HEK293 (cell line): ENCODE results near the gene CLCF1.

Experiments used
- CTCF ChIA-PET: fragments of 350-600 bp; formaldehyde crosslinking; extraction: SDS; loops from one replicate; lab custom pipeline; 2021; ENCODE audit warnings: antibody characterized with exemption; lab: Yijun Ruan, JAX
- POLR2A ChIA-PET: fragments of 300-600 bp; formaldehyde crosslinking; extraction: SDS; loops from one replicate; lab custom pipeline; 2020; ENCODE audit warnings: antibody characterized with exemption, inconsistent platforms; lab: Yijun Ruan, JAX
- H3K27ac ChIP-seq: fragments of 200-500 bp; sonication (Bioruptor generic); 2 replicates; pipeline ENCODE4 v1.5.1; 2014; ENCODE audit warnings: low read depth, low read length, control low read depth, inconsistent platforms; ENCODE audit errors: extremely low read depth
- H3K36me3 ChIP-seq, 2 experiments: fragments of 200-500 bp in 1 of 2; sonication (Bioruptor generic) in 1 of 2; 1 replicate in 1 of 2; 2 replicates in 1 of 2; pipeline ENCODE4 v1.5.1; 2014 to 2017; ENCODE audit warnings: inconsistent platforms in 2 of 2, low read length in 2 of 2; ENCODE audit not compliant: control insufficient read depth in 2 of 2, insufficient read depth in 1 of 2
- H3K4me1 ChIP-seq: fragments of 200-500 bp; sonication (Bioruptor generic); 2 replicates; pipeline ENCODE4 v1.5.1; 2014; ENCODE audit warnings: mild to moderate bottlenecking, low read length, inconsistent platforms; ENCODE audit not compliant: control insufficient read depth, insufficient read depth
- H3K4me3 ChIP-seq: 2 replicates; pipeline ENCODE4 v1.5.1; 2011; ENCODE audit warnings: low read depth, mild to moderate bottlenecking, control low read depth, low read length, moderate library complexity
- H3K9me3 ChIP-seq: fragments of 200-500 bp; sonication (Bioruptor generic); 2 replicates; pipeline ENCODE4 v1.5.1; 2014; ENCODE audit warnings: low read depth, low read length, inconsistent platforms; ENCODE audit not compliant: control insufficient read depth, insufficient read depth
- EGR2 ChIP-seq: fragments of 450-650 bp; formaldehyde crosslinking; IDR thresholded peaks from 2 replicates; pipeline ENCODE4 v1.5.1; 2016; ENCODE audit warnings: low read depth, missing biosample characterization, missing genetic modification characterization
- GLIS1 ChIP-seq: fragments of 450-650 bp; formaldehyde crosslinking; IDR thresholded peaks from 2 replicates; pipeline ENCODE4 v1.5.1; 2016; ENCODE audit warnings: missing biosample characterization, missing genetic modification characterization
- GLIS2 ChIP-seq: fragments of 450-650 bp; formaldehyde crosslinking; IDR thresholded peaks from 2 replicates; pipeline ENCODE4 v1.5.1; 2016; ENCODE audit warnings: missing biosample characterization, missing genetic modification characterization
- ZFHX2 ChIP-seq: fragments of 450-650 bp; formaldehyde crosslinking; conservative IDR thresholded peaks from 2 replicates; pipeline ENCODE4 v1.5.1; 2016; ENCODE audit warnings: missing biosample characterization, missing genetic modification characterization
- ZIC2 ChIP-seq: fragments of 450-650 bp; formaldehyde crosslinking; IDR thresholded peaks from 2 replicates; pipeline ENCODE4 v1.5.1; 2016; ENCODE audit warnings: missing biosample characterization, missing genetic modification characterization
- ZNF121 ChIP-seq: fragments of 450-650 bp; formaldehyde crosslinking; IDR thresholded peaks from 2 replicates; pipeline ENCODE4 v1.5.1; 2016; ENCODE audit warnings: missing biosample characterization, missing genetic modification characterization
- ZNF19 ChIP-seq: fragments of 450-650 bp; formaldehyde crosslinking; IDR thresholded peaks from 2 replicates; pipeline ENCODE4; 2016; ENCODE audit warnings: missing biosample characterization, missing genetic modification characterization, low read depth
- ZNF670 ChIP-seq: fragments of 450-650 bp; formaldehyde crosslinking; IDR thresholded peaks from 2 replicates; pipeline ENCODE4 v1.5.1; 2016; ENCODE audit warnings: missing biosample characterization, missing genetic modification characterization, low read depth
- ZSCAN30 ChIP-seq: fragments of 450-650 bp; IDR thresholded peaks from 2 replicates; pipeline ENCODE4 v1.5.1; 2018; ENCODE audit warnings: missing biosample characterization, mild to moderate bottlenecking, missing genetic modification characterization, moderate library complexity
- TF ChIP-seq, protein P1 (sequence below): fragments of 450-650 bp; formaldehyde crosslinking; IDR thresholded peaks from 2 replicates; pipeline ENCODE4 v1.5.1; 2016; ENCODE audit warnings: missing biosample characterization, missing genetic modification characterization
- TF ChIP-seq, protein P2 (sequence below): fragments of 450-650 bp; formaldehyde crosslinking; IDR thresholded peaks from 2 replicates; pipeline ENCODE4 v1.5.1; 2016; ENCODE audit warnings: missing biosample characterization, missing genetic modification characterization
- TF ChIP-seq, protein P3 (sequence below): fragments of 450-650 bp; formaldehyde crosslinking; IDR thresholded peaks from 2 replicates; pipeline ENCODE4 v1.5.1; 2016; ENCODE audit warnings: missing biosample characterization, missing genetic modification characterization, borderline replicate concordance

Gene CLCF1

DNA sequence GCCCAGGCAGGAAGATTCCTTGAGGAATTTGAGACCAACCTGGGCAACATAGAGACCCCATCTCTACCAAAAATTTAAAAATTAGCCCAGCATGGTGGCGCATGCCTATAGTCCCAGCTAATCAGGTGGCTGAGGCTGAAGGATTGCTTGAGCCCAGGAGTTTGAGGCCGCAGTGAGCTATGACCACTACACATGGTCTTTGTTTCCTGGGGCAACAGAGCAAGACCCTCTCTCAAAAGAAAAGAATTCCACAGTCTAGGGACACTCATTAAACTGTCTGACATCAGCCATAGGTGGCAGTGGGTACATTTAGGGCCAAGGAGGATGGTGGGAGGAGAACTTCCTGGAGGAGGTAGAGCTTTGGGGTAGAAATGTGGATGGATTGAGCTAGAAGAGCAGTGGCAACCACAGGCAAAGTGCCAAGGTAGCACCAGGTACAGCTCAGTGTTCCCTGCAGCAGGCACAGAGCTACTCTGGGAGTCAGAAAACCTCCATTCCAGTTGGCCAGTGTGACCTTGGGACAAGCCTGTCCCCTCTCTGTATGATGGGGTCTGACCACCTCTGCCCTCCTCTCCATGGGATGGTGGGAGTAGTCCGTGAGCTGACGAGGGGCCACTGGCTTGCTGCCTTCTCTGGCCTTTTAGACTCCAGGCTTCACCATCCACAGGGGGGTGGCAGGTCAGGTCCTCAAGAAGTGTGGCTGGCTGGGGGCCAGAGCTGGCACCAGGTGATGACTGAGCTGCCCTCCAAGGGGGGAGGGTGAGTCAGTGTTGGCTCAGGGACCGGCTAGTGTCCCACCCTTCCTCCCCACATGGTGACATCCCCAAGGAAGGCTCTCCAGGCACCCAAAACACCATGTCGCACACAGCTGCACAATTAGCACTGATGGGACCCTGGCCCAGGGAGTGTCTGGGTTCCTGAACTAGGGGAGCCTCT, 3.7 kb upstream of the CLCF1 start:
- Histone ChIP-seq H3K9me3 (no peaks in the 10 kb centered on the region), H3K4me3 (no peak overlapping the region), H3K36me3 (no peaks in the 10 kb centered on the region), H3K4me1 (peaks cover 3% of the 10 kb centered on the region; the same call in 1 of the 2 replicates), H3K27ac (no peak overlapping the region)
- ChIA-PET POLR2A (interaction anchor here (0.8 kb wide), 1 partner anchor 26 kb away, joined by 3 read pairs; no protein-coding TSS in a partner anchor), CTCF (interaction anchor here (0.6 to 30.4 kb wide), 4 partner anchors 4 to 31 kb away, joined by 3 to 898 read pairs (median 454); partner anchors contain the start of genes CLCF1, POLD4 and RAD9A)
- 0 out of 2 replicates have a peak, but pooled peaks have one; percentile 16 for TF ChIP-seq ZIC2 (tag by site-specific recombination)
- TF ChIP-seq ZSCAN30 (tag by site-specific recombination): no peak
- TF ChIP-seq, protein P1, sequence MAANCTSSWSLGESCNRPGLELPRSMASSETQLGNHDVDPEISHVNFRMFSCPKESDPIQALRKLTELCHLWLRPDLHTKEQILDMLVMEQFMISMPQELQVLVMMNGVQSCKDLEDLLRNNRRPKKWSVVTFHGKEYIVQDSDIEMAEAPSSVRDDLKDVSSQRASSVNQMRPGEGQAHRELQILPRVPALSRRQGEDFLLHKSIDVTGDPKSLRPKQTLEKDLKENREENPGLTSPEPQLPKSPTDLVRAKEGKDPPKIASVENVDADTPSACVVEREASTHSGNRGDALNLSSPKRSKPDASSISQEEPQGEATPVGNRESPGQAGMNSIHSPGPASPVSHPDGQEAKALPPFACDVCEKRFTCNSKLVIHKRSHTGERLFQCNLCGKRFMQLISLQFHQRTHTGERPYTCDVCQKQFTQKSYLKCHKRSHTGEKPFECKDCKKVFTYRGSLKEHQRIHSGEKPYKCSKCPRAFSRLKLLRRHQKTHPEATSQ (tag by site-specific recombination): no peak
- peak; percentile 44 for TF ChIP-seq GLIS1 (tag by site-specific recombination)
- peak; percentile 28 for TF ChIP-seq ZFHX2 (tag by site-specific recombination)
- TF ChIP-seq ZNF121 (tag by site-specific recombination): 0 out of 2 replicates have a peak, but pooled peaks have one; percentile 54
- TF ChIP-seq, protein P2, sequence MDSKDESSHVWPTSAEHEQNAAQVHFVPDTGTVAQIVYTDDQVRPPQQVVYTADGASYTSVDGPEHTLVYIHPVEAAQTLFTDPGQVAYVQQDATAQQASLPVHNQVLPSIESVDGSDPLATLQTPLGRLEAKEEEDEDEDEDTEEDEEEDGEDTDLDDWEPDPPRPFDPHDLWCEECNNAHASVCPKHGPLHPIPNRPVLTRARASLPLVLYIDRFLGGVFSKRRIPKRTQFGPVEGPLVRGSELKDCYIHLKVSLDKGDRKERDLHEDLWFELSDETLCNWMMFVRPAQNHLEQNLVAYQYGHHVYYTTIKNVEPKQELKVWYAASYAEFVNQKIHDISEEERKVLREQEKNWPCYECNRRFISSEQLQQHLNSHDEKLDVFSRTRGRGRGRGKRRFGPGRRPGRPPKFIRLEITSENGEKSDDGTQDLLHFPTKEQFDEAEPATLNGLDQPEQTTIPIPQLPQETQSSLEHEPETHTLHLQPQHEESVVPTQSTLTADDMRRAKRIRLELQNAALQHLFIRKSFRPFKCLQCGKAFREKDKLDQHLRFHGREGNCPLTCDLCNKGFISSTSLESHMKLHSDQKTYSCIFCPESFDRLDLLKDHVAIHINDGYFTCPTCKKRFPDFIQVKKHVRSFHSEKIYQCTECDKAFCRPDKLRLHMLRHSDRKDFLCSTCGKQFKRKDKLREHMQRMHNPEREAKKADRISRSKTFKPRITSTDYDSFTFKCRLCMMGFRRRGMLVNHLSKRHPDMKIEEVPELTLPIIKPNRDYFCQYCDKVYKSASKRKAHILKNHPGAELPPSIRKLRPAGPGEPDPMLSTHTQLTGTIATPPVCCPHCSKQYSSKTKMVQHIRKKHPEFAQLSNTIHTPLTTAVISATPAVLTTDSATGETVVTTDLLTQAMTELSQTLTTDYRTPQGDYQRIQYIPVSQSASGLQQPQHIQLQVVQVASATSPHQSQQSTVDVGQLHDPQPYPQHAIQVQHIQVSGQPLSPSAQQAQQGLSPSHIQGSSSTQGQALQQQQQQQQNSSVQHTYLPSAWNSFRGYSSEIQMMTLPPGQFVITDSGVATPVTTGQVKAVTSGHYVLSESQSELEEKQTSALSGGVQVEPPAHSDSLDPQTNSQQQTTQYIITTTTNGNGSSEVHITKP: peak; percentile 34; the same call in 1 of the 2 replicates
- TF ChIP-seq ZNF19 (tag by site-specific recombination): no peak
- TF ChIP-seq GLIS2 (tag by site-specific recombination): peak; percentile 33; the same call in 1 of the 2 replicates

DNA sequence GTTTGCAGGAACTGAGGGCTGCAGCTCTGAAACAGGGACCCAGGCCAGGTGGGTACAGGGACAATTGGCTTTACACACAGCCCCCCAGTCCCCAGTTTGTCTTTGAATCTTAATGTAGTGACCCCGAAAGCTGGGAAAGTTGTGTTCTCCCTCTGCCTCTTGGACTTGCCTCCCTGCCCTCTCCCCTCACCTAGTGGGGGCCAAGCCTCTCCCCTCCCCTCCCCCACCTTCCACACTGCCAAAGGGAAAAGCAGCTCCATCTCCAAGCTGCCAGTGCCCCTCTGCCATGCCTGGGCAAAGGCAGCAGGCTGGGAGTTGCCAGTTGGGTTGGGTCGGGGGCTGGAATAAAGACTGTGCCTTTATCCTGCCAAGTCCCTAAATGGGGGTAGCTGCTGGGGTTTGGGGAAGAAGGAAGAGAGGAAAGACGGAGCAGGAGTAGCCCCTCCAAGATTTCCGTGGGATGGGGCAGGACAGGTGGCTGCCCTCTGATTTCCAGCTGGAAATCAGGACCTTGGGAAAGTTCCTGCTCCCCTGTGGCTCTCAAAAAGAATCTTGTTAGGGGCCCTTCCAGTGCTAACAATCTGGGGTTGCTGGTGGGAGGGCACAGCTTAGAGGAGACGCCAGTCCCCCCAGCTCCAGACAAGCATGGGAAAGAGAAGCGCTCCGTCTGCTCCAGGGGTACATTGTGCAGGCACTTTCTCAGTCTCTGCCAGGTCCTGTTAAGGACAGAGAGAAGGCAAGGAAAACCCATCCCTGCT, 2.8 kb upstream of the CLCF1 start:
- TF ChIP-seq, protein P3, sequence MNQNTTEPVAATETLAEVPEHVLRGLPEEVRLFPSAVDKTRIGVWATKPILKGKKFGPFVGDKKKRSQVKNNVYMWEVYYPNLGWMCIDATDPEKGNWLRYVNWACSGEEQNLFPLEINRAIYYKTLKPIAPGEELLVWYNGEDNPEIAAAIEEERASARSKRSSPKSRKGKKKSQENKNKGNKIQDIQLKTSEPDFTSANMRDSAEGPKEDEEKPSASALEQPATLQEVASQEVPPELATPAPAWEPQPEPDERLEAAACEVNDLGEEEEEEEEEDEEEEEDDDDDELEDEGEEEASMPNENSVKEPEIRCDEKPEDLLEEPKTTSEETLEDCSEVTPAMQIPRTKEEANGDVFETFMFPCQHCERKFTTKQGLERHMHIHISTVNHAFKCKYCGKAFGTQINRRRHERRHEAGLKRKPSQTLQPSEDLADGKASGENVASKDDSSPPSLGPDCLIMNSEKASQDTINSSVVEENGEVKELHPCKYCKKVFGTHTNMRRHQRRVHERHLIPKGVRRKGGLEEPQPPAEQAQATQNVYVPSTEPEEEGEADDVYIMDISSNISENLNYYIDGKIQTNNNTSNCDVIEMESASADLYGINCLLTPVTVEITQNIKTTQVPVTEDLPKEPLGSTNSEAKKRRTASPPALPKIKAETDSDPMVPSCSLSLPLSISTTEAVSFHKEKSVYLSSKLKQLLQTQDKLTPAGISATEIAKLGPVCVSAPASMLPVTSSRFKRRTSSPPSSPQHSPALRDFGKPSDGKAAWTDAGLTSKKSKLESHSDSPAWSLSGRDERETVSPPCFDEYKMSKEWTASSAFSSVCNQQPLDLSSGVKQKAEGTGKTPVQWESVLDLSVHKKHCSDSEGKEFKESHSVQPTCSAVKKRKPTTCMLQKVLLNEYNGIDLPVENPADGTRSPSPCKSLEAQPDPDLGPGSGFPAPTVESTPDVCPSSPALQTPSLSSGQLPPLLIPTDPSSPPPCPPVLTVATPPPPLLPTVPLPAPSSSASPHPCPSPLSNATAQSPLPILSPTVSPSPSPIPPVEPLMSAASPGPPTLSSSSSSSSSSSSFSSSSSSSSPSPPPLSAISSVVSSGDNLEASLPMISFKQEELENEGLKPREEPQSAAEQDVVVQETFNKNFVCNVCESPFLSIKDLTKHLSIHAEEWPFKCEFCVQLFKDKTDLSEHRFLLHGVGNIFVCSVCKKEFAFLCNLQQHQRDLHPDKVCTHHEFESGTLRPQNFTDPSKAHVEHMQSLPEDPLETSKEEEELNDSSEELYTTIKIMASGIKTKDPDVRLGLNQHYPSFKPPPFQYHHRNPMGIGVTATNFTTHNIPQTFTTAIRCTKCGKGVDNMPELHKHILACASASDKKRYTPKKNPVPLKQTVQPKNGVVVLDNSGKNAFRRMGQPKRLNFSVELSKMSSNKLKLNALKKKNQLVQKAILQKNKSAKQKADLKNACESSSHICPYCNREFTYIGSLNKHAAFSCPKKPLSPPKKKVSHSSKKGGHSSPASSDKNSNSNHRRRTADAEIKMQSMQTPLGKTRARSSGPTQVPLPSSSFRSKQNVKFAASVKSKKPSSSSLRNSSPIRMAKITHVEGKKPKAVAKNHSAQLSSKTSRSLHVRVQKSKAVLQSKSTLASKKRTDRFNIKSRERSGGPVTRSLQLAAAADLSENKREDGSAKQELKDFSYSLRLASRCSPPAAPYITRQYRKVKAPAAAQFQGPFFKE (tag by site-specific recombination): no peak
- TF ChIP-seq EGR2 (tag by site-specific recombination) (no peak), ZNF670 (tag by site-specific recombination) (no peak)
- CTCF ChIA-PET: interaction anchor here (3.0 to 30.4 kb wide), 3 partner anchors 5 to 30 kb away, joined by 10 to 898 read pairs (median 898); partner anchors contain the start of genes CLCF1, POLD4 and RAD9A
- peaks cover 3% of the 10 kb centered on the region; the same call in 1 of the 2 replicates for H3K4me1 ChIP-seq

More for the DNA sequence above, 2.8 kb upstream of the CLCF1 start:
- no peak overlapping the region for H3K27ac ChIP-seq
- no peak overlapping the region for H3K4me3 ChIP-seq
- no peaks in the 10 kb centered on the region for H3K36me3 ChIP-seq
- POLR2A ChIA-PET: interaction anchor here (4.2 kb wide), 1 partner anchor 22 kb away, joined by 30 read pairs; the partner anchor contains the start of gene POLD4
- no peaks in the 10 kb centered on the region for H3K9me3 ChIP-seq
